K562 (cell line): ENCODE data around the gene LAMA2. TPM values are rescaled to one million over a fixed set of nuclear protein-coding genes. Genes with fewer than 3 reads are reported as not detected.

ENCODE experiments used
- ATAC-seq: fragments of 200-7000 bp; cut with Tn5 transposase; 3 replicates; pipeline ENCODE4 v1.9.1; 2020; ENCODE audit warnings: moderate library complexity
- BruUV-seq: library from RNA; stranded (reverse); fragments of 400-500 nt; replicated peaks from 2 replicates; lab custom pipeline; 2021; lab: Mats Ljungman, UMichigan
- CTCF ChIA-PET: fragments of 300-600 bp; formaldehyde crosslinking; extraction: SDS; loops from one replicate; lab custom pipeline; 2021; ENCODE audit warnings: low intra/inter-chr PET ratio; lab: Yijun Ruan, JAX
- POLR2A ChIA-PET: fragments of 300-600, 350-650 bp; sonication (Branson Sonifier 250); formaldehyde crosslinking; extraction: SDS; loops from one replicate; lab custom pipeline; 2021; ENCODE audit warnings: antibody characterized with exemption, inconsistent platforms; lab: Yijun Ruan, JAX
- DNase-seq, 4 experiments: peaks; one replicate each; pipeline versions ENCODE4 v3.0.0 to v3.0.0-alpha.2; 2011 to 2018; ENCODE audit warnings: low spot score in 3 of 4, mixed read lengths in 3 of 4; ENCODE audit errors: extremely low read depth in 1 of 4
- FAIRE-seq: peaks from 2 replicates; lab custom pipeline; 2011; peaks lifted over from hg19 to GRCh38; lab: Jason Lieb, UNC
- H2AFZ ChIP-seq: 2 replicates; pipeline ENCODE4 v1.6.0; 2011; ENCODE audit warnings: low read depth, low read length, control low read depth, inconsistent platforms
- H3K27ac ChIP-seq: fragments of 200-600 bp; 3 replicates; pipeline ENCODE4 v1.8.0; 2011; ENCODE audit warnings: low read depth, mild to moderate bottlenecking, control low read depth, inconsistent platforms, low read length, moderate library complexity, mixed read lengths; ENCODE audit errors: extremely low read depth
- H3K27me3 ChIP-seq, 2 experiments: fragments of 300-600 bp in 1 of 2; 2 replicates in 1 of 2; 3 replicates in 1 of 2; pipeline versions ENCODE4 v1.6.0 to v1.8.0; 2011; ENCODE audit warnings: inconsistent platforms in 2 of 2, low read length in 2 of 2, mild to moderate bottlenecking in 1 of 2, mixed read lengths in 1 of 2, moderate library complexity in 1 of 2; ENCODE audit not compliant: control insufficient read depth in 2 of 2, insufficient read depth in 2 of 2
- H3K36me3 ChIP-seq: fragments of 300-600 bp; 3 replicates; pipeline ENCODE4 v1.8.0; 2011; ENCODE audit warnings: mild to moderate bottlenecking, low read length, inconsistent platforms; ENCODE audit not compliant: control insufficient read depth, insufficient read depth
- H3K4me1 ChIP-seq, 2 experiments: fragments of 200-600 bp in 1 of 2; replicated peaks in 1 of 2; 2 replicates in 1 of 2; 3 replicates in 1 of 2; pipeline versions ENCODE4 v1.5.1 to v1.8.0; 2011; ENCODE audit warnings: inconsistent platforms in 2 of 2, low read length in 2 of 2, mild to moderate bottlenecking in 1 of 2, mixed read lengths in 1 of 2, moderate library complexity in 1 of 2; ENCODE audit not compliant: control insufficient read depth in 2 of 2, insufficient read depth in 2 of 2
- H3K4me2 ChIP-seq: 2 replicates; pipeline ENCODE4 v1.6.1; 2011; ENCODE audit warnings: low read length, control low read depth, inconsistent platforms, mixed read lengths; ENCODE audit not compliant: insufficient read depth
- H3K4me3 ChIP-seq: fragments of 200-600 bp; sonication (generic), shearing (Covaris generic); 2 replicates; pipeline ENCODE4 v1.5.1; 2016; ENCODE audit warnings: control low read depth, inconsistent platforms
- H3K79me2 ChIP-seq: fragments of 200-600 bp; 3 replicates; pipeline ENCODE4 v1.8.0; 2011; ENCODE audit warnings: low read length, inconsistent platforms; ENCODE audit not compliant: control insufficient read depth, insufficient read depth
- H3K9ac ChIP-seq, 2 experiments: 2 replicates each; pipeline versions ENCODE4 v1.6.0 to v1.6.1; 2011; ENCODE audit warnings: low read depth in 2 of 2, low read length in 2 of 2, control low read depth in 1 of 2, inconsistent platforms in 1 of 2, mild to moderate bottlenecking in 1 of 2, mixed read lengths in 1 of 2; ENCODE audit not compliant: insufficient read depth in 1 of 2
- H3K9me1 ChIP-seq: one replicate; pipeline ENCODE4 v1.6.0; 2011; ENCODE audit warnings: inconsistent platforms, mild to moderate bottlenecking, low read length, moderate library complexity; ENCODE audit not compliant: control insufficient read depth, insufficient read depth
- H3K9me3 ChIP-seq: replicated peaks from 2 replicates; pipeline ENCODE4 v1.5.1; 2011; ENCODE audit warnings: low read depth, low read length, inconsistent platforms; ENCODE audit not compliant: control insufficient read depth, insufficient read depth
- H4K20me1 ChIP-seq: replicated peaks from 2 replicates; pipeline ENCODE4 v1.6.1; 2011; ENCODE audit warnings: low read length, inconsistent platforms, mixed read lengths; ENCODE audit not compliant: control insufficient read depth, insufficient read depth
- KAT7 ChIP-seq: sonication (generic); formaldehyde crosslinking; IDR thresholded peaks from 2 replicates; pipeline ENCODE4 v1.8.0; 2022; ENCODE audit warnings: missing genetic modification reagents, mild to moderate bottlenecking, borderline replicate concordance
- MAFG ChIP-seq: fragments of 450-650 bp; conservative IDR thresholded peaks from 2 replicates; pipeline ENCODE4 v1.6.1; 2016; ENCODE audit warnings: missing genetic modification characterization, missing compliant biosample characterization
- ZNF324 ChIP-seq: fragments of 250-450 bp; sonication (Bioruptor Pico); IDR thresholded peaks from 2 replicates; pipeline ENCODE4 v1.4.0; 2020; ENCODE audit warnings: mild to moderate bottlenecking
- ZNF584 ChIP-seq: fragments of 200-800 bp; sonication (Bioruptor generic); IDR thresholded peaks from 2 replicates; pipeline ENCODE4 v1.6.1; 2016; ENCODE audit warnings: low read depth, mild to moderate bottlenecking, missing genetic modification characterization, missing compliant biosample characterization
- WGBS: fragments of 100-300 bp; shearing (Covaris generic); methylation state at CpG from one replicate; pipeline ENCODE4 v1.1.6; 2016; ENCODE audit warnings: low coverage, mixed read lengths; ENCODE audit not compliant: insufficient coverage; ENCODE audit errors: missing lambda C conversion rate; 5-methylcytosine and 5-hydroxymethylcytosine counted together
- in situ Hi-C: fragments of 300-500 bp; cut with MboI; formaldehyde crosslinking; loops from 4 replicates; pipeline ENCODE4 v1.15.0; 2018; ENCODE audit warnings: inconsistent platforms, mixed read lengths
- intact Hi-C: fragments of 100-400 bp; cut with micrococcal nuclease; formaldehyde crosslinking; loops from 2 replicates; pipeline ENCODE4 v1.14.2; 2022
- polyA plus RNA-seq, 8 experiments: library from polyadenylated mRNA; depleted of rRNA in 4 of 8; stranded (reverse) in 5 of 8; unstranded in 3 of 8; fragments of >200 nt; fragmentation: Nextera tagmentation in 2 of 8; fragmentation: Illumina TruSeq in 1 of 8; extraction: Ambion mirVana in 2 of 8; extraction: Trizol in 1 of 8; gene quantifications; 2 replicates each; pipeline versions ENCODE4 v1.2.1 to v1.2.3, GENCODE V29; 2011 to 2014; ENCODE audit warnings: inconsistent platforms in 1 of 8, missing spikeins in 1 of 8
- total RNA-seq, 7 experiments: library from RNA; depleted of rRNA in 6 of 7; stranded (reverse); fragments of >200 nt in 6 of 7; fragmentation: Illumina TruSeq in 2 of 7; extraction: Trizol in 2 of 7; gene quantifications; 2 replicates each; pipeline versions ENCODE4 v1.2.1 to v1.2.3, GENCODE V29; 2011 to 2021; ENCODE audit warnings: low replicate concordance in 1 of 7
- TF ChIP-seq, protein P1 (sequence below): fragments of 250-450 bp; sonication (Bioruptor Pico); IDR thresholded peaks from 2 replicates; pipeline ENCODE4 v1.5.0; 2021; ENCODE audit warnings: mild to moderate bottlenecking, borderline replicate concordance
- TF ChIP-seq, protein P2 (sequence below): fragments of 250-450 bp; sonication (Bioruptor Pico); IDR thresholded peaks from 2 replicates; pipeline ENCODE4 v1.5.0; 2021; ENCODE audit warnings: mild to moderate bottlenecking, moderate library complexity
- TF ChIP-seq, protein P3 (sequence below): fragments of 250-450 bp; sonication (Bioruptor Pico); IDR thresholded peaks from 2 replicates; pipeline ENCODE4 v1.4.0; 2020

The LAMA2 gene
- total and polyA plus RNA-seq, 9 of the 15 experiments (the other 6 are each of a cell fraction or from before 2014, with no cell fraction given) = 0.04 to 1.5 (median 0.36) TPM

DNA sequence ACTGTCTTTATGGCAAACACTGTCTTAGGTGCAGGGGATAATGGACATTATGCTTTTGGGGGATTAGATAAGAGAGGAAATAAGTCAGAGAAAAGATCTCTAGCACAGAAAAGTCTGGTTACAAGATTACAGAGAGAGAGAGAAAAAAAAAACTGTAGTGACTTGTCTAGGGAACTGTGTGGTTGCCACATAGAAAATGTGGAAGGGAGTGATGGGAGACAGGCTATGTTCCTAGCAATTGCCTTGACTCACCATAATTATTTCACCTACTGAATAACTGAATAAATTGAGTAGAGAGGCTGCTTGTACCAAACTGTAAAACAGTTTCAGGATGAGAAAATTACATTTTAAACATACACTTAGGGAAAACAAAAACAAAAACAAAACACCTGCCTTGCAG lies 229.7 kb downstream of the LAMA2 start:
- no peaks in the 10 kb centered on the region for H4K20me1 ChIP-seq
- no peaks in the 10 kb centered on the region for H3K9me1 ChIP-seq
- no peak overlapping the region for H3K4me2 ChIP-seq
- no peaks in the 10 kb centered on the region for H3K79me2 ChIP-seq
- no peak for DNase-seq
- no peak overlapping the region for H2AFZ ChIP-seq
- no peaks in the 10 kb centered on the region for H3K27me3 ChIP-seq
- H3K9ac ChIP-seq = no peak overlapping the region
- H3K36me3 ChIP-seq = no peaks in the 10 kb centered on the region
- ChIA-PET POLR2A (no interaction called here), CTCF (no interaction called here)
- no peaks in the 10 kb centered on the region for H3K4me1 ChIP-seq
- no peak overlapping the region for H3K4me3 ChIP-seq
- intact Hi-C loops = no loop called here
- no TSS peak for BruUV-seq
- TF ChIP-seq, protein P1, sequence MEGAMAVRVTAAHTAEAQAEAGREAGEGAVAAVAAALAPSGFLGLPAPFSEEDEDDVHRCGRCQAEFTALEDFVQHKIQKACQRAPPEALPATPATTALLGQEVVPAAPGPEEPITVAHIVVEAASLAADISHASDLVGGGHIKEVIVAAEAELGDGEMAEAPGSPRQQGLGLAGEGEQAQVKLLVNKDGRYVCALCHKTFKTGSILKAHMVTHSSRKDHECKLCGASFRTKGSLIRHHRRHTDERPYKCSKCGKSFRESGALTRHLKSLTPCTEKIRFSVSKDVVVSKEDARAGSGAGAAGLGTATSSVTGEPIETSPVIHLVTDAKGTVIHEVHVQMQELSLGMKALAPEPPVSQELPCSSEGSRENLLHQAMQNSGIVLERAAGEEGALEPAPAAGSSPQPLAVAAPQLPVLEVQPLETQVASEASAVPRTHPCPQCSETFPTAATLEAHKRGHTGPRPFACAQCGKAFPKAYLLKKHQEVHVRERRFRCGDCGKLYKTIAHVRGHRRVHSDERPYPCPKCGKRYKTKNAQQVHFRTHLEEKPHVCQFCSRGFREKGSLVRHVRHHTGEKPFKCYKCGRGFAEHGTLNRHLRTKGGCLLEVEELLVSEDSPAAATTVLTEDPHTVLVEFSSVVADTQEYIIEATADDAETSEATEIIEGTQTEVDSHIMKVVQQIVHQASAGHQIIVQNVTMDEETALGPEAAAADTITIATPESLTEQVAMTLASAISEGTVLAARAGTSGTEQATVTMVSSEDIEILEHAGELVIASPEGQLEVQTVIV = no peak
- ATAC-seq = no peak
- no peaks in the 10 kb centered on the region for H3K9me3 ChIP-seq
- in situ Hi-C loops = no loop called here
- no peak overlapping the region for H3K27ac ChIP-seq
- no peak for FAIRE-seq

DNA sequence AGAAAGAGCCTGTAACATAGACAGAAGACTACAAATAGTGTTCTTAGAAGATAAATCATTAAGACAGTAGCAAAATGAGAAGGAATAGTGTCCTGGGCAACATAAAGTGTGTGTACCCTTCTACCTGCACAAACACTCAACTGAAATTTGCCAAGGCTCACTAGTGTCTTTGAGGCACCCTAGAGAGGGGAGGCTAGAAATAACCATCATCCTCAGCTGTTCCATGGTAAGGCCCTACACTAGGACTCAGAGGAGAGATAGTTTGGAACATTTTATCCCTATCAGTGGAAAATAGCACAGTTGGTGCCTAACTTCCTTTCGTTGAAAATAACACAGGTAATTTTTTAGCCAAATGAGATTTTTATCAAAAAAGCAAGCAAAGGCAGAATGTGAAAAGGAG lies 230.7 kb downstream of the LAMA2 start:
- POLR2A ChIA-PET = no interaction called here
- H4K20me1 ChIP-seq = no peaks in the 10 kb centered on the region
- no peak overlapping the region for H3K4me2 ChIP-seq
- TF ChIP-seq ZNF324 (CRISPR knock-in tag) = no peak
- no peak for TF ChIP-seq KAT7 (CRISPR knock-in tag)
- TF ChIP-seq, protein P2, sequence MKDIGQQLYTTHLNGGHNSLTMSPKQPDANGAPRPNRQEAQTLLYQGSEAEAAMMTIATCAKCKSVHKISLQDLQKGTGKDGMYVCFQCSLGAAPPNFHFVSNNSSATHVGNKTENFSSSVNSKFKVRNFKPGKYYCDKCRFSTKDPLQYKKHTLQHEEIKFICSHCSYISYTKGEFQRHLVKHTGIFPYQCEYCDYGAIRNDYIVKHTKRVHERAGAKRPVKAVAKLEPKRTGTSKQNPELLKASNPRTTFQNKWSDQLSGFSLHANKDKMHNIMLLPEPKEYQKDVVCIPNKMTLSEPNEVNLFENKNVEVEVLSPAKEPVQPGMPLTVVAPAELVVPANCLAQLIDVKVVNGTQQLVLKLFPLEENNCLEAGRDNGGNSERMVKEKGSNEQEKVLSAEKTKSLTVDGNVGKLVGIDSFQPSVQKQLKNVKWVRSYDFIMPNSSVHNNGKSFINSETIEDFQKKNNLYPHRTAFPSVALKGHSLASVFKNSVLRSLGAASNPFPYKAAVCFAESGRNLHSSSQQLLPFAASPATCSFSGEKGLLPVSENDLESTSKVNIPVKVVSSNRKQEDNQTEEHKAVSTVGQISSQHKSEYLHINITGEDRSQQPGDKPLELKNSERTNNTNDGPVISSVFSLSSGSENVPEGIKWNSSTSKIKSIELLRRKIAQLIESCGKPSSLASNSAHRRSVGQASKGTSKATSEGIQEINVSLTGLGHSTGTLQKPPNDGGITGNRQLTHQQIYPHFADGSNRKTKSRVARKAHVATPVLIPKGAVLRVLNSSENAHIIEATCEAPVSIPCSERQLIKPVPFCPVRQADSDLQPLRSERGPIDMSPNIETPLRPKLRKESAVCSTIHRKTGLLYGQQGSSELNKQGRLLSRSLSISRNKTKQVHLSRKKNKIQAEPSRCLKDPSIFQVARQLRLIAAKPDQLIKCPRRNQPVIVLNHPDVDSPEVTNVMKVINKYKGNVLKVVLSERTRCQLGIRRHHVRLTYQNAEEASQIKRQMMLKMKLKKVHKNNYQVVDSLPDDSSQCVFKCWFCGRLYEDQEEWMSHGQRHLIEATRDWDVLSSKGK = no peak
- TF ChIP-seq MAFG = no peak
- TF ChIP-seq ZNF584 = no peak
- TF ChIP-seq, protein P3, sequence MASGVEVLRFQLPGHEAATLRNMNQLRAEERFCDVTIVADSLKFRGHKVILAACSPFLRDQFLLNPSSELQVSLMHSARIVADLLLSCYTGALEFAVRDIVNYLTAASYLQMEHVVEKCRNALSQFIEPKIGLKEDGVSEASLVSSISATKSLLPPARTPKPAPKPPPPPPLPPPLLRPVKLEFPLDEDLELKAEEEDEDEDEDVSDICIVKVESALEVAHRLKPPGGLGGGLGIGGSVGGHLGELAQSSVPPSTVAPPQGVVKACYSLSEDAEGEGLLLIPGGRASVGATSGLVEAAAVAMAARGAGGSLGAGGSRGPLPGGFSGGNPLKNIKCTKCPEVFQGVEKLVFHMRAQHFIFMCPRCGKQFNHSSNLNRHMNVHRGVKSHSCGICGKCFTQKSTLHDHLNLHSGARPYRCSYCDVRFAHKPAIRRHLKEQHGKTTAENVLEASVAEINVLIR (CRISPR knock-in tag) = no peak
- no peak for FAIRE-seq
- H3K9me3 ChIP-seq = no peaks in the 10 kb centered on the region
- no peak overlapping the region for H2AFZ ChIP-seq
- ATAC-seq = no peak
- no peaks in the 10 kb centered on the region for H3K27me3 ChIP-seq
- 7% methylated on average over 1 of the region's 1 CpG for WGBS
- no TSS peak for BruUV-seq
- no peaks in the 10 kb centered on the region for H3K79me2 ChIP-seq
- CTCF ChIA-PET = no interaction called here
- in situ Hi-C loops = no loop called here
- no peak for DNase-seq
- H3K4me3 ChIP-seq = no peak overlapping the region
- H3K36me3 ChIP-seq = no peaks in the 10 kb centered on the region
- intact Hi-C loops = no loop called here
- H3K9me1 ChIP-seq = no peaks in the 10 kb centered on the region
- no peak overlapping the region for H3K9ac ChIP-seq
- no peak overlapping the region for H3K27ac ChIP-seq
- no peaks in the 10 kb centered on the region for H3K4me1 ChIP-seq
